Neural cell (in vitro differentiated cells): ENCODE results near the gene PCSK7.
"Not testable (repeated sequence)": the region's sequence is repeated elsewhere in the genome, so short reads cannot be mapped to it uniquely, and the experiment has no call there.

ENCODE experiments used
- POLR2AphosphoS5 ChIP-seq: IDR thresholded peaks from 2 replicates; pipeline ENCODE4 v1.6.1; 2012
- TF ChIP-seq, protein P1 (sequence below): fragments of 450-650 bp; IDR thresholded peaks from 2 replicates; pipeline ENCODE4 v1.5.1; 2014; ENCODE audit warnings: antibody characterized with exemption, mild to moderate bottlenecking, moderate library complexity; ENCODE audit not compliant: poor library complexity, severe bottlenecking
- TF ChIP-seq, protein P2 (sequence below): IDR thresholded peaks from 2 replicates; pipeline ENCODE4 v1.6.1; 2012; ENCODE audit warnings: borderline replicate concordance

DNA sequence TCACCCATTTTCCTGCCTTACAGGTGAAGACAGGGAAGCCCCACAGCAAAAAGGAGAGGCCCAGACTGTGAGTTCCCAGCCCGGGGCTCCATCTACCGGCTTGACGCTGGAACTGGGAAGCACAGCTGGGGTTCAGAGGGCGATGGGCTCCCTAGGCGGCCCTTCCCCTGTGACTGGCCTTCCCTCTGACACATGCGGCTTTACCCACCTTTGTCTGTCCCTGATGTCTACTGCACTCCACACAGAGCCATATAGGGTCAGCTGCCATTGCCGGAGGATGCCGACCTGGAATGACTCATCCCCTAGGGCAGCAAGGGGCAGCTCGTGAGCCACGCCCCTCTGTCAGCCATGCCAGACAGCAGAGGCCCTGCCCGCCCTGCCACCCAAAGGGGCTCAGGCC, 25.0 kb downstream of the PCSK7 start:
- TF ChIP-seq POLR2AphosphoS5 = not testable (repeated sequence)
- TF ChIP-seq, protein P1, sequence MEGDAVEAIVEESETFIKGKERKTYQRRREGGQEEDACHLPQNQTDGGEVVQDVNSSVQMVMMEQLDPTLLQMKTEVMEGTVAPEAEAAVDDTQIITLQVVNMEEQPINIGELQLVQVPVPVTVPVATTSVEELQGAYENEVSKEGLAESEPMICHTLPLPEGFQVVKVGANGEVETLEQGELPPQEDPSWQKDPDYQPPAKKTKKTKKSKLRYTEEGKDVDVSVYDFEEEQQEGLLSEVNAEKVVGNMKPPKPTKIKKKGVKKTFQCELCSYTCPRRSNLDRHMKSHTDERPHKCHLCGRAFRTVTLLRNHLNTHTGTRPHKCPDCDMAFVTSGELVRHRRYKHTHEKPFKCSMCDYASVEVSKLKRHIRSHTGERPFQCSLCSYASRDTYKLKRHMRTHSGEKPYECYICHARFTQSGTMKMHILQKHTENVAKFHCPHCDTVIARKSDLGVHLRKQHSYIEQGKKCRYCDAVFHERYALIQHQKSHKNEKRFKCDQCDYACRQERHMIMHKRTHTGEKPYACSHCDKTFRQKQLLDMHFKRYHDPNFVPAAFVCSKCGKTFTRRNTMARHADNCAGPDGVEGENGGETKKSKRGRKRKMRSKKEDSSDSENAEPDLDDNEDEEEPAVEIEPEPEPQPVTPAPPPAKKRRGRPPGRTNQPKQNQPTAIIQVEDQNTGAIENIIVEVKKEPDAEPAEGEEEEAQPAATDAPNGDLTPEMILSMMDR = not testable (repeated sequence)
- TF ChIP-seq, protein P2, sequence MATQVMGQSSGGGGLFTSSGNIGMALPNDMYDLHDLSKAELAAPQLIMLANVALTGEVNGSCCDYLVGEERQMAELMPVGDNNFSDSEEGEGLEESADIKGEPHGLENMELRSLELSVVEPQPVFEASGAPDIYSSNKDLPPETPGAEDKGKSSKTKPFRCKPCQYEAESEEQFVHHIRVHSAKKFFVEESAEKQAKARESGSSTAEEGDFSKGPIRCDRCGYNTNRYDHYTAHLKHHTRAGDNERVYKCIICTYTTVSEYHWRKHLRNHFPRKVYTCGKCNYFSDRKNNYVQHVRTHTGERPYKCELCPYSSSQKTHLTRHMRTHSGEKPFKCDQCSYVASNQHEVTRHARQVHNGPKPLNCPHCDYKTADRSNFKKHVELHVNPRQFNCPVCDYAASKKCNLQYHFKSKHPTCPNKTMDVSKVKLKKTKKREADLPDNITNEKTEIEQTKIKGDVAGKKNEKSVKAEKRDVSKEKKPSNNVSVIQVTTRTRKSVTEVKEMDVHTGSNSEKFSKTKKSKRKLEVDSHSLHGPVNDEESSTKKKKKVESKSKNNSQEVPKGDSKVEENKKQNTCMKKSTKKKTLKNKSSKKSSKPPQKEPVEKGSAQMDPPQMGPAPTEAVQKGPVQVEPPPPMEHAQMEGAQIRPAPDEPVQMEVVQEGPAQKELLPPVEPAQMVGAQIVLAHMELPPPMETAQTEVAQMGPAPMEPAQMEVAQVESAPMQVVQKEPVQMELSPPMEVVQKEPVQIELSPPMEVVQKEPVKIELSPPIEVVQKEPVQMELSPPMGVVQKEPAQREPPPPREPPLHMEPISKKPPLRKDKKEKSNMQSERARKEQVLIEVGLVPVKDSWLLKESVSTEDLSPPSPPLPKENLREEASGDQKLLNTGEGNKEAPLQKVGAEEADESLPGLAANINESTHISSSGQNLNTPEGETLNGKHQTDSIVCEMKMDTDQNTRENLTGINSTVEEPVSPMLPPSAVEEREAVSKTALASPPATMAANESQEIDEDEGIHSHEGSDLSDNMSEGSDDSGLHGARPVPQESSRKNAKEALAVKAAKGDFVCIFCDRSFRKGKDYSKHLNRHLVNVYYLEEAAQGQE = not testable (repeated sequence)
